ENCODE results near the gene TBC1D32. TPM values are rescaled to one million over a fixed set of nuclear protein-coding genes. Genes with fewer than 3 reads are reported as not detected.
"Not testable (repeated sequence)": the region's sequence is repeated elsewhere in the genome, so short reads cannot be mapped to it uniquely, and the experiment has no call there.

The TBC1D32 gene
- total and polyA plus RNA-seq, 5 donors from 2014 or later = 2.2 to 6.0 (median 3.0) TPM

GRCh38 chr6:121210943-121211342 lies 123.3 kb downstream of the TBC1D32 start:
- H3K27me3 Mint-ChIP-seq = no peaks in the 10 kb centered on the region
- H3K27me3 ChIP-seq (ENCODE audit: control insufficient read depth, insufficient read depth, low read length) = no peaks in the 10 kb centered on the region
- peaks cover 8% of the 10 kb centered on the region for H3K36me3 ChIP-seq (ENCODE audit: control insufficient read depth, insufficient read depth, low read length)
- H3K27ac ChIP-seq (ENCODE audit: insufficient read depth, low read length, poor library complexity, severe bottlenecking) = no peak overlapping the region
- H3K4me1 Mint-ChIP-seq = no peaks in the 10 kb centered on the region
- H3K4me1 ChIP-seq (ENCODE audit: control insufficient read depth, insufficient read depth, low read length, poor library complexity, severe bottlenecking) = no peaks in the 10 kb centered on the region
- H3K27ac Mint-ChIP-seq = no peak overlapping the region
- H3K4me3 Mint-ChIP-seq = no peak overlapping the region
- peaks cover 1 to 11% (median 6%) of the 10 kb centered on the region in 7 donors for H3K9me3 Mint-ChIP-seq
- H3K4me3 ChIP-seq (ENCODE audit: low read depth, low read length) = no peak overlapping the region
- DNase-seq = no peak
- ATAC-seq (ENCODE audit: low read depth in 2 of 2) = no peak
- peaks cover 0 to 14% of the 10 kb centered on the region in 2 experiments for H3K9me3 ChIP-seq (ENCODE audit: control insufficient read depth in 2 of 2, low read length in 2 of 2)
- peaks cover 54% of the 10 kb centered on the region for H3K36me3 Mint-ChIP-seq

GRCh38 chr6:121205569-121205968 lies 128.7 kb downstream of the TBC1D32 start:
- H3K4me1 Mint-ChIP-seq = no peaks in the 10 kb centered on the region

DNA sequence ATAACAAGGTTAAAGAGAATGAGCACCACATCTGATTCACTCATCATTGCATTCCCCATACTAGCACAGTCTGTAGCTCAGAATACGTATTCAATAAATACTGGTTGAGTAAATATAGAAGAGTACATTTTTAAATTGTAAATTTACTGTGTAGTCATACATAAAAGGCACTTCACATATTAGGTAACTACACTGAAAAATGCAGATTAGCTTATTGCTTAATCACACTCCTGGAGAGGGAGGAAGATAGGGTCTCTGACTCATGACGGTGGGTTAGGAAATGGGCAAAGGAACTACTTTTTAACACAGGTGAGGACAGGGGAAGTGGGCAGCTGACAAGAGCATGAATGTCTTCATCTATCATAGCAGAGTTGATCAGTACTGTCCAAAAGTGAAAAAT lies 133.2 kb downstream of the TBC1D32 start:
- no peaks in the 10 kb centered on the region for H3K4me1 Mint-ChIP-seq
- no peak for DNase-seq
- no peak overlapping the region for H3K27ac Mint-ChIP-seq
- no peaks in the 10 kb centered on the region for H3K9me3 ChIP-seq (ENCODE audit: control insufficient read depth in 2 of 2, low read length in 2 of 2)
- H3K36me3 Mint-ChIP-seq = peaks cover 21% of the 10 kb centered on the region
- H3K27me3 ChIP-seq (ENCODE audit: control insufficient read depth, insufficient read depth, low read length) = no peaks in the 10 kb centered on the region
- H3K36me3 ChIP-seq (ENCODE audit: control insufficient read depth, insufficient read depth, low read length) = no peaks in the 10 kb centered on the region
- H3K27me3 Mint-ChIP-seq = no peaks in the 10 kb centered on the region
- no peak overlapping the region for H3K4me3 ChIP-seq (ENCODE audit: low read depth, low read length)
- no peaks in the 10 kb centered on the region for H3K4me1 ChIP-seq (ENCODE audit: control insufficient read depth, insufficient read depth, low read length, poor library complexity, severe bottlenecking)
- no peak overlapping the region for H3K4me3 Mint-ChIP-seq
- H3K9me3 Mint-ChIP-seq = peaks cover 0 to 7% (median 0%) of the 10 kb centered on the region in 7 donors
- no peak overlapping the region for H3K27ac ChIP-seq (ENCODE audit: insufficient read depth, low read length, poor library complexity, severe bottlenecking)
- ATAC-seq (ENCODE audit: low read depth in 2 of 2) = no peak

More at GRCh38 chr6:121205569-121205968, 128.7 kb downstream of the TBC1D32 start:
- H3K4me3 ChIP-seq (ENCODE audit: low read depth, low read length) = no peak overlapping the region
- H3K27ac ChIP-seq (ENCODE audit: insufficient read depth, low read length, poor library complexity, severe bottlenecking) = no peak overlapping the region
- Mint-ChIP-seq H3K27ac (no peak overlapping the region), H3K27me3 (no peaks in the 10 kb centered on the region), H3K9me3 (peaks cover 0 to 5% (median 0%) of the 10 kb centered on the region in 7 donors), H3K36me3 (peaks cover 28% of the 10 kb centered on the region), H3K4me3 (no peak overlapping the region)
- no peaks in the 10 kb centered on the region for H3K36me3 ChIP-seq (ENCODE audit: control insufficient read depth, insufficient read depth, low read length)
- no peaks in the 10 kb centered on the region for H3K9me3 ChIP-seq (ENCODE audit: control insufficient read depth in 2 of 2, low read length in 2 of 2)
- no peak for DNase-seq
- ATAC-seq (ENCODE audit: low read depth in 2 of 2) = no peak
- no peaks in the 10 kb centered on the region for H3K27me3 ChIP-seq (ENCODE audit: control insufficient read depth, insufficient read depth, low read length)
- no peaks in the 10 kb centered on the region for H3K4me1 ChIP-seq (ENCODE audit: control insufficient read depth, insufficient read depth, low read length, poor library complexity, severe bottlenecking)

DNA sequence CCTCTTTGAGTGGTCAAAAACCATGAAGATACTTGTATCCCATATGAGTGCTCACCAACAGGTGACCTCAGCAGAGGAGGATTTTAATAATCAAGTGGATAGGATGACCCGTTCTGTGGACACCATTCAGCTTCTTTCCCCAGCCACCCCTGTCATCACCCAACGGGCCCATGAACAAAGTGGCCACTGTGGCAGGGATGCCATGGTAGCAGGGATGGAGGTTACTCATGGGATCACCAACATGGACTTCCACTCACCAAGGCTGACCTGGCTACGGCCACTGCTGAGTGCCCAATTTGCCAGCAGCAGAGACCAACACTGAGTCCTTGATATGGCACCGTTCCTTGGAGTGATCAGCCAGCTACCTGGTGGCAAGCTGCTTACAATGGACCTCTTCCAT lies 138.2 kb downstream of the TBC1D32 start:
- H3K4me1 ChIP-seq (ENCODE audit: control insufficient read depth, insufficient read depth, low read length, poor library complexity, severe bottlenecking); DNase-seq; H3K9me3 ChIP-seq (ENCODE audit: control insufficient read depth in 2 of 2, low read length in 2 of 2); H3K27ac ChIP-seq (ENCODE audit: insufficient read depth, low read length, poor library complexity, severe bottlenecking); H3K36me3 ChIP-seq (ENCODE audit: control insufficient read depth, insufficient read depth, low read length); H3K4me1 Mint-ChIP-seq; H3K27me3 Mint-ChIP-seq; H3K4me3 Mint-ChIP-seq; H3K27ac Mint-ChIP-seq; ATAC-seq (ENCODE audit: low read depth in 2 of 2); H3K27me3 ChIP-seq (ENCODE audit: control insufficient read depth, insufficient read depth, low read length); H3K9me3 Mint-ChIP-seq; H3K4me3 ChIP-seq (ENCODE audit: low read depth, low read length): not testable (repeated sequence)
- peaks cover 19% of the 10 kb centered on the region for H3K36me3 Mint-ChIP-seq

- Histone ChIP-seq H3K36me3 (ENCODE audit: control insufficient read depth, insufficient read depth, low read length) (no peaks in the 10 kb centered on the region), H3K27me3 (ENCODE audit: control insufficient read depth, insufficient read depth, low read length) (no peaks in the 10 kb centered on the region), H3K4me3 (ENCODE audit: low read depth, low read length) (no peak overlapping the region), H3K9me3 (ENCODE audit: control insufficient read depth in 2 of 2, low read length in 2 of 2) (no peaks in the 10 kb centered on the region), H3K4me1 (ENCODE audit: control insufficient read depth, insufficient read depth, low read length, poor library complexity, severe bottlenecking) (no peaks in the 10 kb centered on the region), H3K27ac (ENCODE audit: insufficient read depth, low read length, poor library complexity, severe bottlenecking) (no peak overlapping the region)
- Mint-ChIP-seq H3K36me3 (peaks cover 5% of the 10 kb centered on the region), H3K27ac (no peak overlapping the region), H3K9me3 (no peaks in the 10 kb centered on the region), H3K27me3 (no peaks in the 10 kb centered on the region), H3K4me1 (no peaks in the 10 kb centered on the region), H3K4me3 (no peak overlapping the region)
- ATAC-seq (ENCODE audit: low read depth in 2 of 2) = no peak
- DNase-seq = no peak
Measured at GRCh38 chr6:121190122-121190521, 144.2 kb downstream of the TBC1D32 start.

DNA sequence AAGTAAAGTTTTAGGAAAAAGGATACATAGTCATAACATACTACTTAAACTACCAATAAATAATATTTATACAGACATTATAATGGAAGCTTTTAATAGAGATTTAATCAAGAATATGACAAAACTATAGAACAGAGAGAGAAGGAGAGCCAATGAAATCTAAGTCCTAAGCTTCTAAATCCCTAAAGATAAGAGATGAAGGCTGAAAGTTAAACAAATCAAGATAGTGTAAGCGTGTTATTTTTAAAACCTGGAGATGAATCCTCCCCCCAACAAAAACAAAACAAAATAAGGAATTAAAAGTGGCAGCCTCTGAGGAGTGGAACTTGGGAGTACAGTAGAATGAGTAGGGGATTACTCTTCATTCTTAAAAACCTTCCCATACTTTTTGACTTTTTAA lies 145.9 kb downstream of the TBC1D32 start:
- no peak overlapping the region for H3K4me3 ChIP-seq (ENCODE audit: low read depth, low read length)
- no peak for DNase-seq
- ATAC-seq (ENCODE audit: low read depth in 2 of 2) = no peak

DNA sequence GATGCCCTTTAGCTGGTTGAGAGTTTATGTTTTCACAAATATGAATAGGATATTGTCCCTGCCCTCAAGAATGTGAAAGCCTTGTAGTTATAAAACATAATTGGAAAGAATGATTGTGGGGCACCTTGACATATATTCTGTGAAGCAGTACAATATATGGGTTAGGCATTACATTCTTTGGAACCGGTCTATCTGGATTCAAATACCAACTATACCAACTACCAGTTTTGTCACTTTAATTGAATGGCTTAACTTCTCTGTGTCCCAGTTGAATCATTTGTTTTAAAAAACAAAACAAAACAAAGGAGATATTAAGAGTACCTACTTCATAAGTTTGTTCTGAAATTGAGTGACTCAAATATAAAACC lies 146.5 kb downstream of the TBC1D32 start:
- no peak overlapping the region for H3K27ac ChIP-seq (ENCODE audit: insufficient read depth, low read length, poor library complexity, severe bottlenecking)
- no peaks in the 10 kb centered on the region for H3K36me3 ChIP-seq (ENCODE audit: control insufficient read depth, insufficient read depth, low read length)
- ATAC-seq (ENCODE audit: low read depth in 2 of 2) = no peak
- H3K27me3 Mint-ChIP-seq = no peaks in the 10 kb centered on the region
- peaks cover 0 to 3% (median 0%) of the 10 kb centered on the region in 7 donors for H3K9me3 Mint-ChIP-seq
- H3K27me3 ChIP-seq (ENCODE audit: control insufficient read depth, insufficient read depth, low read length) = no peaks in the 10 kb centered on the region
- no peaks in the 10 kb centered on the region for H3K4me1 ChIP-seq (ENCODE audit: control insufficient read depth, insufficient read depth, low read length, poor library complexity, severe bottlenecking)
- no peak overlapping the region for H3K27ac Mint-ChIP-seq
- no peak for DNase-seq
- no peaks in the 10 kb centered on the region for H3K4me1 Mint-ChIP-seq
- no peak overlapping the region for H3K4me3 Mint-ChIP-seq
- H3K9me3 ChIP-seq (ENCODE audit: control insufficient read depth in 2 of 2, low read length in 2 of 2) = no peaks in the 10 kb centered on the region
- H3K36me3 Mint-ChIP-seq = no peaks in the 10 kb centered on the region
- no peak overlapping the region for H3K4me3 ChIP-seq (ENCODE audit: low read depth, low read length)

More for the DNA sequence above, 145.9 kb downstream of the TBC1D32 start:
- Mint-ChIP-seq H3K4me1 (no peaks in the 10 kb centered on the region), H3K9me3 (peaks cover 0 to 3% (median 0%) of the 10 kb centered on the region in 7 donors), H3K27ac (no peak overlapping the region), H3K36me3 (no peaks in the 10 kb centered on the region), H3K27me3 (no peaks in the 10 kb centered on the region), H3K4me3 (no peak overlapping the region)
- no peak overlapping the region for H3K27ac ChIP-seq (ENCODE audit: insufficient read depth, low read length, poor library complexity, severe bottlenecking)
- H3K27me3 ChIP-seq (ENCODE audit: control insufficient read depth, insufficient read depth, low read length) = no peaks in the 10 kb centered on the region
- H3K4me1 ChIP-seq (ENCODE audit: control insufficient read depth, insufficient read depth, low read length, poor library complexity, severe bottlenecking) = no peaks in the 10 kb centered on the region
- H3K9me3 ChIP-seq (ENCODE audit: control insufficient read depth in 2 of 2, low read length in 2 of 2) = no peaks in the 10 kb centered on the region
- H3K36me3 ChIP-seq (ENCODE audit: control insufficient read depth, insufficient read depth, low read length) = no peaks in the 10 kb centered on the region

DNA sequence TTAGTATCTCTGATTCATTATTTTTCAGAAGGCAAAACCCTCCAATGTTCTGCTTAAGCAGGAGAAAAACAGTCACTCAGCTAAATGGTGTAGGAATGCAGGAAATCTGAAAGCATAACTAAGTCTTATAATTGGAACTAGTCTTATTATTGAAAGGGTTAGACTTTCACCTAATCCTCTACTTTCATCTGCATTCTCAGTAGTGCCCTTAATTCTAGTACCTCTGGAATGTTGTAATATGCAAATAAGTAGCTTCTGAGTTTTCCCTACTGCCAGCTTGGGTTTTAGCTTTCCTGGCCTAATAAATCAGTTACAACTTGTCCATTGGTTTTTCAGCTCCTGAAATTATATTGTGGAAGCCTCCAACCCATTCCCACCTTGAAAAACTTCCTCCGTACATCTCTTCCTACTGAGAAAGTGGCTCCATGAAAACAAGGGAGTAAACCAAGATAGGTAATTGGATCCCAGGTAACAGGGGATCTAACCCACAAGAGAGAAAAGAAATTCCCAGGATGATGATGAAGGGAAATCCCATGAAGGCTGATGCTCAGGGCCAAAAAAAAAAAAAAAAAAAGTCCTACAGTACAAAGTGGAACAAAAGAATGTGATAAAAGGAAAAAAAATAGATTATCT lies 147.0 kb downstream of the TBC1D32 start:
- H3K27ac ChIP-seq (ENCODE audit: insufficient read depth, low read length, poor library complexity, severe bottlenecking) = no peak overlapping the region
- Mint-ChIP-seq H3K27ac (no peak overlapping the region), H3K4me3 (no peak overlapping the region), H3K9me3 (peaks cover 0 to 3% (median 0%) of the 10 kb centered on the region in 7 donors), H3K36me3 (no peaks in the 10 kb centered on the region), H3K4me1 (no peaks in the 10 kb centered on the region), H3K27me3 (no peaks in the 10 kb centered on the region)
- no peaks in the 10 kb centered on the region for H3K4me1 ChIP-seq (ENCODE audit: control insufficient read depth, insufficient read depth, low read length, poor library complexity, severe bottlenecking)
- DNase-seq = no peak
- no peaks in the 10 kb centered on the region for H3K36me3 ChIP-seq (ENCODE audit: control insufficient read depth, insufficient read depth, low read length)
- H3K4me3 ChIP-seq (ENCODE audit: low read depth, low read length) = no peak overlapping the region
- no peaks in the 10 kb centered on the region for H3K27me3 ChIP-seq (ENCODE audit: control insufficient read depth, insufficient read depth, low read length)
- no peaks in the 10 kb centered on the region for H3K9me3 ChIP-seq (ENCODE audit: control insufficient read depth in 2 of 2, low read length in 2 of 2)
- no peak for ATAC-seq (ENCODE audit: low read depth in 2 of 2)
